A673 (cell line): ENCODE data around the gene VN1R5. TPM values are rescaled to one million over a fixed set of nuclear protein-coding genes. Genes with fewer than 3 reads are reported as not detected.

ENCODE experiments used
- BruUV-seq: library from RNA; stranded (reverse); fragments of 400-500 nt; replicated peaks from 2 replicates; lab custom pipeline; 2021; lab: Mats Ljungman, UMichigan
- CTCF ChIA-PET: fragments of 300-600 bp; sonication (Branson Sonifier 250); formaldehyde crosslinking; loops from one replicate; lab custom pipeline; 2022; ENCODE audit warnings: antibody characterized with exemption; lab: Charles Lee
- POLR2A ChIA-PET: fragments of 300-600 bp; sonication (Branson Sonifier 250); formaldehyde crosslinking; loops from one replicate; lab custom pipeline; 2022; ENCODE audit warnings: antibody characterized with exemption; ENCODE audit not compliant: low non-redundant PET; lab: Charles Lee
- DNase-seq: peaks from one replicate; pipeline ENCODE4 v3.0.0-alpha.2; 2015; ENCODE audit warnings: low spot score
- H3K27ac ChIP-seq: fragments of 200-600 bp; sonication (generic); 2 replicates; pipeline ENCODE4 v1.5.1; 2016; ENCODE audit warnings: mixed run types, low read depth, mild to moderate bottlenecking, mixed read lengths, antibody characterized with exemption, low read length; ENCODE audit not compliant: poor library complexity, severe bottlenecking
- H3K27me3 ChIP-seq: fragments of 200-600 bp; sonication (generic); replicated peaks from 2 replicates; pipeline ENCODE4 v1.6.1; 2017; ENCODE audit warnings: mixed run types, low read depth, mild to moderate bottlenecking, mixed read lengths, antibody characterized with exemption, low read length; ENCODE audit not compliant: insufficient read depth, poor library complexity
- H3K36me3 ChIP-seq: fragments of 200-600 bp; sonication (generic); 2 replicates; pipeline ENCODE4 v1.6.1; 2016; ENCODE audit warnings: mixed run types, mild to moderate bottlenecking, mixed read lengths, antibody characterized with exemption, low read length; ENCODE audit not compliant: insufficient read depth, poor library complexity, severe bottlenecking
- H3K4me1 ChIP-seq: fragments of 200-600 bp; sonication (generic); 2 replicates; pipeline ENCODE4 v1.6.1; 2017; ENCODE audit warnings: mixed run types, mild to moderate bottlenecking, mixed read lengths, antibody characterized with exemption, low read length; ENCODE audit not compliant: insufficient read depth, poor library complexity, severe bottlenecking
- H3K4me3 ChIP-seq: fragments of 200-600 bp; sonication (generic); 2 replicates; pipeline ENCODE4 v1.5.1; 2016; ENCODE audit warnings: low read depth, mixed run types, mild to moderate bottlenecking, mixed read lengths, low read length; ENCODE audit not compliant: poor library complexity, severe bottlenecking
- H3K9me3 ChIP-seq: fragments of 200-600 bp; sonication (generic); 2 replicates; pipeline ENCODE4 v1.6.1; 2016; ENCODE audit warnings: mixed run types, low read depth, mild to moderate bottlenecking, mixed read lengths, antibody characterized with exemption, low read length; ENCODE audit not compliant: poor library complexity, severe bottlenecking
- EZH2 ChIP-seq: fragments of 200-600 bp; sonication (generic); IDR thresholded peaks from 2 replicates; pipeline ENCODE4 v1.6.1; 2017; ENCODE audit warnings: borderline replicate concordance, low read depth, mild to moderate bottlenecking, mixed read lengths, antibody characterized with exemption, low read length; ENCODE audit not compliant: poor library complexity, severe bottlenecking
- intact Hi-C: fragments of 100-400 bp; cut with micrococcal nuclease; formaldehyde crosslinking; loops from one replicate; pipeline ENCODE4 v1.10.0; 2022; ENCODE audit not compliant: unreplicated experiment
- total RNA-seq: library from RNA; stranded (reverse); gene quantifications from 2 replicates; pipeline ENCODE4 v1.2.3, GENCODE V29; 2021
- TF ChIP-seq, protein P1 (sequence below): fragments of 300-800, 200-600 bp; sonication (generic); conservative IDR thresholded peaks from 2 replicates; pipeline ENCODE4 v1.5.1; 2017; ENCODE audit warnings: low read depth, mild to moderate bottlenecking, antibody characterized with exemption, low read length, moderate library complexity, mixed read lengths

The VN1R5 gene
- total RNA-seq, 1 experiment from 2014 or later = not detected

DNA sequence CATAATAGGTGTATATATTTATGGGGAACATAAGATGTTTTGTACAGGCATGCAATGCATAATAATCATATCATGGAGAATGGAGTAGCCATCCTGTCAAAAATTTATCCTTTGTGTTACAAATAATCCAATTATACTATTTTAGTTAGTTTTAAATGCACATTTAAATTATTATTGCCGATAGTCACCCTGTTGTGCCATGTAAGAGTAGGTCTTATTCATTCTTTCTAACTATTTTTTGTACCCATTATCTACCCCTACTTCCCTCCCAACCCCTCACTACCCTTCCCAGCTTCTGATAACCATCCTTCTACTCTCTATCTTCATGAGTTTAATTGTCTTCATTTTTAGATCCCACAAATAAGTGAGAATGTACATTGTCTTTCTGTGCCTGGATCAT lies 8.3 kb upstream of the VN1R5 start:
- no TSS peak for BruUV-seq
- ChIA-PET POLR2A (no interaction called here), CTCF (no interaction called here)
- intact Hi-C loops = no loop called here
- Histone ChIP-seq H3K9me3 (no peaks in the 10 kb centered on the region), H3K27me3 (no peaks in the 10 kb centered on the region), H3K36me3 (no peaks in the 10 kb centered on the region), H3K4me1 (no peaks in the 10 kb centered on the region), H3K27ac (no peak overlapping the region), H3K4me3 (no peak overlapping the region)
- TF ChIP-seq EZH2 = no peak
- TF ChIP-seq, protein P1, sequence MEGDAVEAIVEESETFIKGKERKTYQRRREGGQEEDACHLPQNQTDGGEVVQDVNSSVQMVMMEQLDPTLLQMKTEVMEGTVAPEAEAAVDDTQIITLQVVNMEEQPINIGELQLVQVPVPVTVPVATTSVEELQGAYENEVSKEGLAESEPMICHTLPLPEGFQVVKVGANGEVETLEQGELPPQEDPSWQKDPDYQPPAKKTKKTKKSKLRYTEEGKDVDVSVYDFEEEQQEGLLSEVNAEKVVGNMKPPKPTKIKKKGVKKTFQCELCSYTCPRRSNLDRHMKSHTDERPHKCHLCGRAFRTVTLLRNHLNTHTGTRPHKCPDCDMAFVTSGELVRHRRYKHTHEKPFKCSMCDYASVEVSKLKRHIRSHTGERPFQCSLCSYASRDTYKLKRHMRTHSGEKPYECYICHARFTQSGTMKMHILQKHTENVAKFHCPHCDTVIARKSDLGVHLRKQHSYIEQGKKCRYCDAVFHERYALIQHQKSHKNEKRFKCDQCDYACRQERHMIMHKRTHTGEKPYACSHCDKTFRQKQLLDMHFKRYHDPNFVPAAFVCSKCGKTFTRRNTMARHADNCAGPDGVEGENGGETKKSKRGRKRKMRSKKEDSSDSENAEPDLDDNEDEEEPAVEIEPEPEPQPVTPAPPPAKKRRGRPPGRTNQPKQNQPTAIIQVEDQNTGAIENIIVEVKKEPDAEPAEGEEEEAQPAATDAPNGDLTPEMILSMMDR = no peak
- DNase-seq = no peak

DNA sequence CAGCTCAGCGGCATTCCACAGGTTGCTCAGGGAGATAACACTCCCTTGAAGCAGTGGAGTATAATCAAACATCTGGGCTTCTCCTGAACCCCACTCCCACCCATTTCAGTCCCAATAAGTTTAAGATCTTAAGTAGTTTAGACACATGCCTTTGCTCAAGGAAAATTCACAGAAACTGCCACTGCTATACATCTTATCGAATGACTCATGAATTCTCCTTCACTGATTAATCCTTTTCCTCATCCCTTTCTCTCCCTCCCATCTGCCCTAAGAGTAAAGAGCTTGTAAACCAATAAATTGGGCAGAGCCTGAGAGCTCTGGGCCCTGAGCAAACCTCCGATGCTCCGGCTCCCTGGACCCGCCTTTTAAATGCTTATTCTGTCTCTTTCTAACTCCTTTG lies 10.2 kb downstream of the VN1R5 start:
- Histone ChIP-seq H3K27ac (no peak overlapping the region), H3K36me3 (no peaks in the 10 kb centered on the region), H3K9me3 (no peaks in the 10 kb centered on the region), H3K4me3 (no peak overlapping the region), H3K4me1 (no peaks in the 10 kb centered on the region), H3K27me3 (no peaks in the 10 kb centered on the region)
- ChIA-PET CTCF (no interaction called here), POLR2A (no interaction called here)
- DNase-seq = no peak
- no peak for TF ChIP-seq EZH2
- TF ChIP-seq, protein P1 = no peak
- BruUV-seq = no TSS peak
- intact Hi-C loops = no loop called here

DNA sequence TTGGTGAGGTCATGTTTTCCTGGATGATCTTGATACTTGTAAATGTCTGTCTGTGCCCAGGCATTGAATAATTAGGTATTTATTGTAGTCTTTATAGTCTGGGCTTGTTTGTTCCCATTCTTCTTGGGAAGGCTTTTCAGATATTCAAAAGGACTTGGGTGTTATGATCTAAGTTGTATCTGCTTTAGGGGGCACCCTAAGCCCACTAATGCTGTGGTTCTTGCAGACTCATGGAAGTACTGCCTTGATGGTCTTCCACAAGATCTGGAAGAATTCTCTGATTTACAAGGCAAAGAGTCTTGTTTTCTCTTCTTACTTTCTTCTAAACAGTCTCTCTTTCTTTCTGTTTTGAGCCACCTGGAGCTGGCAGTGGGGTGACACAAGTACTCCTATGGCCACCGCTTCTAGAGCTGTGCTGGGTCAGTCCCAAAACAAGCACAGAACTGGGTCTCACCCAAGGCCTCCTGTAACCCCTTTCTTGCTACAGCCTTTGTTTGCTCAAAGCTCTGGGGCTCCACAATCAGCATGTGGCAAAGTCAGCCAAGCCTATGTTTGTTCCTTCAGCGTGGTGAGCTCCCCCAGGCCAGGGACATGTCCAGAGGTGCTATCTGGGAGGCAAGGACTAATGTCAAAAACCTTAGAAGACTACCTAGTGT lies 12.6 kb downstream of the VN1R5 start:
- Histone ChIP-seq H3K4me1 (no peaks in the 10 kb centered on the region), H3K27me3 (no peaks in the 10 kb centered on the region), H3K36me3 (no peaks in the 10 kb centered on the region), H3K4me3 (no peak overlapping the region), H3K9me3 (no peaks in the 10 kb centered on the region), H3K27ac (no peak overlapping the region)
- ChIA-PET CTCF (no interaction called here), POLR2A (no interaction called here)
- no peak for DNase-seq
- TF ChIP-seq, protein P1 = no peak
- TF ChIP-seq EZH2 = no peak
- intact Hi-C loops = no loop called here
- BruUV-seq = no TSS peak
